CD4-positive, alpha-beta T cell (primary cell): ENCODE results near the gene ARSJ. TPM values are rescaled to one million over a fixed set of nuclear protein-coding genes. Genes with fewer than 3 reads are reported as not detected.

Experiments used
- ATAC-seq: fragments of 200-7000 bp; cut with Tn5 transposase; one replicate; pipeline ENCODE4 v1.10.0; 2022; ENCODE audit warnings: mild to moderate bottlenecking; ENCODE audit not compliant: poor library complexity
- CTCF ChIA-PET: fragments of 350-600 bp; sonication (Branson Sonifier 250); formaldehyde crosslinking; loops from one replicate; lab custom pipeline; 2021; ENCODE audit warnings: antibody characterized with exemption, inconsistent platforms; lab: Charles Lee
- POLR2A ChIA-PET: fragments of 350-600 bp; sonication (Branson Sonifier 250); formaldehyde crosslinking; loops from one replicate; lab custom pipeline; 2021; ENCODE audit warnings: antibody characterized with exemption, inconsistent platforms; lab: Charles Lee
- DNase-seq, 14 experiments: peaks; one replicate each; pipeline ENCODE4 v3.0.0-alpha.2; 2013 to 2020; ENCODE audit warnings: mixed read lengths in 2 of 14
- H3K27ac ChIP-seq, 2 donors: one replicate each; pipeline versions ENCODE4 v1.5.1 to v1.7.0; 2013; ENCODE audit warnings: low read length in 2 of 2, low read depth in 1 of 2, mild to moderate bottlenecking in 1 of 2
- H3K27me3 ChIP-seq, 2 experiments: 1 replicate in 1 of 2; 2 replicates in 1 of 2; pipeline versions ENCODE4 v1.6.1 to v1.7.0; 2013; ENCODE audit warnings: low read length in 2 of 2, control low read depth in 1 of 2, mild to moderate bottlenecking in 1 of 2, moderate library complexity in 1 of 2; ENCODE audit not compliant: insufficient read depth in 2 of 2, control insufficient read depth in 1 of 2
- H3K36me3 ChIP-seq: one replicate; pipeline ENCODE4 v1.6.1; 2013; ENCODE audit warnings: low read length, control low read depth; ENCODE audit not compliant: insufficient read depth
- H3K4me1 ChIP-seq: one replicate; pipeline ENCODE4 v1.6.1; 2013; ENCODE audit warnings: low read length, control low read depth; ENCODE audit not compliant: insufficient read depth
- H3K4me3 ChIP-seq: one replicate; pipeline ENCODE4 v1.5.1; 2013; ENCODE audit warnings: mild to moderate bottlenecking, low read length, moderate library complexity
- H3K9me3 ChIP-seq, 2 experiments: 1 replicate in 1 of 2; 2 replicates in 1 of 2; pipeline versions ENCODE4 v1.6.1 to v1.7.0; 2013; ENCODE audit warnings: low read length in 2 of 2, mild to moderate bottlenecking in 2 of 2, control low read depth in 1 of 2, moderate library complexity in 1 of 2; ENCODE audit not compliant: control insufficient read depth in 1 of 2, insufficient read depth in 1 of 2
- H3K27ac Mint-ChIP-seq: one replicate; pipeline ENCODE4 v1.8.0; 2020; ENCODE audit warnings: mixed read lengths
- H3K27me3 Mint-ChIP-seq: one replicate; pipeline ENCODE4 v1.8.0; 2021; ENCODE audit warnings: mixed read lengths
- H3K36me3 Mint-ChIP-seq: one replicate; pipeline ENCODE4 v1.8.0; 2021; ENCODE audit warnings: low read depth, mixed read lengths
- H3K4me1 Mint-ChIP-seq: one replicate; pipeline ENCODE4 v1.8.0; 2021; ENCODE audit warnings: low read depth, mixed read lengths
- H3K4me3 Mint-ChIP-seq: one replicate; pipeline ENCODE4 v1.8.0; 2020; ENCODE audit warnings: mild to moderate bottlenecking, mixed read lengths
- H3K9me3 Mint-ChIP-seq: one replicate; pipeline ENCODE4 v1.8.0; 2020; ENCODE audit warnings: mixed read lengths
- CTCF ChIP-seq: fragments of 200-600 bp; IDR thresholded peaks from one replicate; pipeline ENCODE4 v1.8.0; 2022; ENCODE audit warnings: antibody characterized with exemption, mild to moderate bottlenecking
- intact Hi-C, 2 experiments: fragments of 100-400 bp; cut with DNase I in 1 of 2; cut with micrococcal nuclease in 1 of 2; formaldehyde crosslinking; loops; one replicate each; pipeline versions ENCODE4 v1.15.1 to v1.9.0; 2023 to 2025; cut with DNase I, micrococcal nuclease
- total RNA-seq, 174 experiments: library from RNA in 2 of 174; stranded (reverse) in 2 of 174; gene quantifications; one replicate each; pipeline ENCODE4 v1.2.3 and lab custom pipeline; 2021 to 2026

ARSJ gene
- total RNA-seq, 2 experiments from 2014 or later, result not detected

- Mint-ChIP-seq H3K27me3 (peaks cover 37% of the 10 kb centered on the region), H3K36me3 (no peaks in the 10 kb centered on the region), H3K4me1 (peaks cover 33% of the 10 kb centered on the region), H3K27ac (no peak overlapping the region), H3K4me3 (no peak overlapping the region), H3K9me3 (peaks cover 8% of the 10 kb centered on the region)
- intact Hi-C loops, result no loop called here
- Histone ChIP-seq H3K4me1 (peaks cover 15% of the 10 kb centered on the region), H3K4me3 (no peak overlapping the region), H3K9me3 (peaks cover 0 to 14% of the 10 kb centered on the region in 2 experiments), H3K27ac (no peak overlapping the region), H3K27me3 (peaks cover 19 to 25% of the 10 kb centered on the region in 2 experiments), H3K36me3 (no peaks in the 10 kb centered on the region)
- POLR2A ChIA-PET, result no interaction called here
- DNase-seq, result no peak
- ATAC-seq, result no peak
- no peak for TF ChIP-seq CTCF
- CTCF ChIA-PET, result no interaction called here
Measured at GRCh38 chr4:113976741-113977525, 2.5 kb downstream of the ARSJ start.

GRCh38 chr4:113975578-113975977 is 3.9 kb downstream of the ARSJ start:
- CTCF ChIA-PET, result no interaction called here
- Histone ChIP-seq H3K27ac (no peak overlapping the region), H3K36me3 (no peaks in the 10 kb centered on the region), H3K4me1 (peaks cover 15% of the 10 kb centered on the region), H3K27me3 (peaks cover 14 to 21% of the 10 kb centered on the region in 2 experiments), H3K4me3 (no peak overlapping the region), H3K9me3 (peaks cover 0 to 14% of the 10 kb centered on the region in 2 experiments)
- Mint-ChIP-seq H3K4me1 (peaks cover 30% of the 10 kb centered on the region), H3K27me3 (peaks cover 23% of the 10 kb centered on the region), H3K9me3 (peaks cover 8% of the 10 kb centered on the region), H3K36me3 (no peaks in the 10 kb centered on the region), H3K4me3 (no peak overlapping the region), H3K27ac (no peak overlapping the region)
- intact Hi-C loops, result no loop called here
- ATAC-seq (no peak), DNase-seq (no peak)
- no peak for TF ChIP-seq CTCF
- POLR2A ChIA-PET, result no interaction called here

GRCh38 chr4:113974467-113974866 is 5.0 kb downstream of the ARSJ start:
- TF ChIP-seq CTCF, result no peak
- ChIA-PET POLR2A (no interaction called here), CTCF (no interaction called here)
- peaks cover 12% of the 10 kb centered on the region for H3K27me3 Mint-ChIP-seq
- Histone ChIP-seq H3K4me3 (no peak overlapping the region), H3K27ac (no peak overlapping the region), H3K36me3 (no peaks in the 10 kb centered on the region), H3K27me3 (peaks cover 6 to 16% of the 10 kb centered on the region in 2 experiments), H3K4me1 (peaks cover 6% of the 10 kb centered on the region), H3K9me3 (peaks cover 0 to 10% of the 10 kb centered on the region in 2 experiments)
- DNase-seq (no peak), ATAC-seq (no peak)
- intact Hi-C loops, result no loop called here
- H3K4me1 Mint-ChIP-seq, result peaks cover 19% of the 10 kb centered on the region
- H3K27ac Mint-ChIP-seq, result no peak overlapping the region
- no peaks in the 10 kb centered on the region for H3K36me3 Mint-ChIP-seq
- H3K4me3 Mint-ChIP-seq, result no peak overlapping the region
- peaks cover 10% of the 10 kb centered on the region for H3K9me3 Mint-ChIP-seq
